Neuronal stem cell (in vitro differentiated cells): ENCODE results near the gene MAP1S.

ENCODE experiments used
- DNase-seq: peaks from one replicate; pipeline ENCODE4 v3.0.0-alpha.2; 2013; ENCODE audit warnings: low spot score
- H2AFZ ChIP-seq: one replicate; pipeline ENCODE4 v1.6.1; 2013; ENCODE audit warnings: mild to moderate bottlenecking, low read length, inconsistent platforms
- H2AK5ac ChIP-seq: 2 replicates; pipeline ENCODE4 v1.6.1; 2013; ENCODE audit warnings: low read depth, mild to moderate bottlenecking, inconsistent platforms, low read length, moderate library complexity, mixed read lengths
- H2BK120ac ChIP-seq: 2 replicates; pipeline ENCODE4 v1.6.1; 2013; ENCODE audit warnings: low read depth, mild to moderate bottlenecking, inconsistent platforms, low read length, moderate library complexity, mixed read lengths
- H2BK12ac ChIP-seq: one replicate; pipeline ENCODE4 v1.6.1; 2013; ENCODE audit warnings: low read length, inconsistent platforms
- H2BK15ac ChIP-seq: 2 replicates; pipeline ENCODE4 v1.6.1; 2013; ENCODE audit warnings: mild to moderate bottlenecking, low read length, inconsistent platforms, mixed read lengths
- H2BK5ac ChIP-seq: one replicate; pipeline ENCODE4 v1.6.1; 2013; ENCODE audit warnings: inconsistent platforms, mild to moderate bottlenecking, low read length, moderate library complexity
- H3K14ac ChIP-seq: one replicate; pipeline ENCODE4 v1.6.1; 2013; ENCODE audit warnings: low read length, inconsistent platforms
- H3K18ac ChIP-seq: 2 replicates; pipeline ENCODE4 v1.6.1; 2013; ENCODE audit warnings: low read length, inconsistent platforms
- H3K23ac ChIP-seq: 2 replicates; pipeline ENCODE4 v1.6.1; 2013; ENCODE audit warnings: low read depth, mild to moderate bottlenecking, mixed read lengths, low read length, inconsistent platforms; ENCODE audit not compliant: poor library complexity
- H3K27ac ChIP-seq: replicated peaks from 3 replicates; pipeline ENCODE4 v1.5.1; 2013; ENCODE audit warnings: low read length, inconsistent platforms
- H3K27me3 ChIP-seq, 3 experiments: 2 replicates each; pipeline ENCODE4 v1.6.1; 2013; ENCODE audit warnings: low read length in 3 of 3, mild to moderate bottlenecking in 2 of 3, inconsistent platforms in 1 of 3, low read depth in 1 of 3, mixed read lengths in 1 of 3, moderate library complexity in 1 of 3; ENCODE audit not compliant: control insufficient read depth in 3 of 3, insufficient read depth in 3 of 3
- H3K36me3 ChIP-seq, 2 donors: replicated peaks in 1 of 2; 2 replicates each; pipeline ENCODE4 v1.6.1; 2013; ENCODE audit warnings: low read length in 2 of 2; ENCODE audit not compliant: control insufficient read depth in 2 of 2, insufficient read depth in 2 of 2
- H3K4ac ChIP-seq: 2 replicates; pipeline ENCODE4 v1.6.1; 2013; ENCODE audit warnings: inconsistent platforms, mild to moderate bottlenecking, low read length, moderate library complexity
- H3K4me1 ChIP-seq, 2 donors: 1 replicate in 1 of 2; 2 replicates in 1 of 2; pipeline ENCODE4 v1.6.1; 2013; ENCODE audit warnings: low read length in 2 of 2, low read depth in 1 of 2; ENCODE audit not compliant: control insufficient read depth in 2 of 2, insufficient read depth in 1 of 2
- H3K4me2 ChIP-seq: one replicate; pipeline ENCODE4 v1.6.1; 2013; ENCODE audit warnings: mild to moderate bottlenecking, low read length, inconsistent platforms; ENCODE audit not compliant: insufficient read depth, poor library complexity, severe bottlenecking
- H3K4me3 ChIP-seq, 2 donors: 2 replicates each; pipeline ENCODE4 v1.5.1; 2013; ENCODE audit warnings: low read length in 2 of 2, mild to moderate bottlenecking in 2 of 2, inconsistent platforms in 1 of 2, moderate library complexity in 1 of 2
- H3K79me1 ChIP-seq: one replicate; pipeline ENCODE4 v1.6.1; 2013; ENCODE audit warnings: low read depth, mild to moderate bottlenecking, inconsistent platforms, low read length, moderate library complexity
- H3K9ac ChIP-seq: one replicate; pipeline ENCODE4 v1.6.1; 2013; ENCODE audit warnings: mild to moderate bottlenecking, low read depth, low read length, inconsistent platforms; ENCODE audit not compliant: poor library complexity
- H3K9me3 ChIP-seq, 2 donors: replicated peaks in 1 of 2; 2 replicates each; pipeline versions ENCODE3 to v1.6.1; 2013; ENCODE audit warnings: low read length in 2 of 2, mild to moderate bottlenecking in 2 of 2, inconsistent platforms in 1 of 2, low read depth in 1 of 2, mixed read lengths in 1 of 2, moderate library complexity in 1 of 2; ENCODE audit not compliant: control insufficient read depth in 2 of 2, insufficient read depth in 1 of 2
- H4K8ac ChIP-seq: one replicate; pipeline ENCODE4 v1.6.1; 2013; ENCODE audit warnings: low read depth, mild to moderate bottlenecking, inconsistent platforms, low read length, moderate library complexity
- H4K91ac ChIP-seq: one replicate; pipeline ENCODE4 v1.6.1; 2013; ENCODE audit warnings: low read length, low read depth, mild to moderate bottlenecking, inconsistent platforms; ENCODE audit not compliant: poor library complexity
- WGBS, 2 donors: extraction: QIAGEN DNeasy Blood & Tissue Kit; methylation state at CpG; one replicate each; pipeline ENCODE4 v1.1.7; 2013; ENCODE audit warnings: missing lambda C conversion rate in 2 of 2, mixed read lengths in 1 of 2; ENCODE audit not compliant: insufficient read length in 2 of 2, insufficient replicate concordance in 1 of 2; ENCODE audit errors: extremely low coverage in 2 of 2; 5-methylcytosine and 5-hydroxymethylcytosine counted together

The MAP1S gene

DNA sequence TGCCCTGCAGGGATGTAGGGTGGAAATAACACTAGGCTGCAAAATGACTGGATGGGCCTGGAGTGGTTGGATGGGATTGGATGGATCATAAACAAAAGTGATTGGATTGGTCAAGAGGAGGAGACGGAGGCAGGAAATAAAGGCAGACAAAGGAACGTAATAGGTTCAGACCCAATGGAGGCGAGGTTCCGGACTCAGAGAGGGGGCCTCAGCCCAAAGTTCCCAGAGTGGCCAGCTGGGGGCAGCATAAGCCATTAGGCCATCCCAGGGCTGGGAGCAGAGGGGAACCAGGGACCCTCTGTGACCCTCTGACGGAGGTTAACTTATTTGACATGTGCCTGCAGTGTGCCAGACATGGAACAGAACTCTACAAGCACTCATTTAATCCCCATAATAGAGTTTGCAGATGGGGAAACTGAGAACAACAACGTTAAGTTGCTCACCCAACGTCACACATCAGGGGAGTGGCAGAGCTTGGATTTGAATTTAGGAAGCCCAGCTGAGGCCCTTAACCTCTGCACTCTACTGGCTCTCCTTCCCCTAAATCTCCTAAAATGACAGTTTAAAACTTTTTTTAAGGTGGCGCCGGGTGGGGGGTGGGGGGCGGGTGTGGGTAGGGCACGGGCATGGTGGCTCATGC lies 15.3 kb upstream of the MAP1S start:
- Histone ChIP-seq H2BK12ac (no peak overlapping the region), H3K27ac (no peak overlapping the region), H3K18ac (no peak overlapping the region), H3K9me3 (no peaks in the 10 kb centered on the region), H3K4me1 (peaks cover 0 to 2% of the 10 kb centered on the region in 2 donors), H3K36me3 (no peaks in the 10 kb centered on the region), H3K23ac (no peak overlapping the region), H2AFZ (no peak overlapping the region), H3K4ac (no peak overlapping the region), H3K79me1 (no peaks in the 10 kb centered on the region), H4K91ac (no peak overlapping the region), H4K8ac (no peak overlapping the region), H3K14ac (no peak overlapping the region), H3K4me3 (no peak overlapping the region), H3K4me2 (no peak overlapping the region), H2BK15ac (no peak overlapping the region), H2AK5ac (no peak overlapping the region), H3K9ac (no peak overlapping the region), H2BK120ac (no peak overlapping the region), H2BK5ac (no peak overlapping the region), H3K27me3 (peaks cover 0 to under 1% (median 0%) of the 10 kb centered on the region in 3 experiments)
- WGBS, 2 donors = no CpG with 5 or more reads among the region's 11 CpGs
- no peak for DNase-seq

DNA sequence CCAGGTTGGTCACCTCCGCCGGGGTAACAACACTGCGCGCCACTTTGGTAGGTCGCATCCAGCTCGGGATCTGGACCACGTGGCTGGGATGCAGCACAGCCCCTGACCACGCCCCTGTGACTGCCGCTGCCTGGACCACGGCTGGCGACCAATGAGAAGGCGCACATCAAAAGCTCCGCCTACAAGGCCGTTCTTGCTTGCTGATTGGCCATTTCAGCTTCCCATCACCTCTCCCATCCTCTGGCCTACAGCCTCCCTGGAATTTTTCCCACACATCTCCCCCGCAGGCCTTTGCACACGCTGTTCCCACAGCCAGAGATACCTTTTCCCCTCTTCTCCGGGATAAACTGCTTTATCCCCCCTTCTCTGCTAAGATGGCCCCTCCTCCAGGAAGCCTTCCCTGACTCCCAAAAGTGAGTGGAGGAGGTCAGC lies 12.5 kb upstream of the MAP1S start:
- Histone ChIP-seq H2AK5ac (no peak overlapping the region), H4K91ac (no peak overlapping the region), H3K79me1 (no peaks in the 10 kb centered on the region), H3K4me2 (peak overlapping the region; percentile 40), H3K9me3 (no peaks in the 10 kb centered on the region), H3K27me3 (no peaks in the 10 kb centered on the region), H3K9ac (no peak overlapping the region), H2BK5ac (no peak overlapping the region), H3K23ac (peak overlapping the region; percentile 55), H2BK12ac (no peak overlapping the region), H3K18ac (peak overlapping the region; percentile 57), H2BK15ac (peak overlapping the region; percentile 37), H2BK120ac (no peak overlapping the region), H3K27ac (no peak overlapping the region), H3K14ac (no peak overlapping the region), H2AFZ (no peak overlapping the region), H3K4ac (no peak overlapping the region), H4K8ac (no peak overlapping the region), H3K4me3 (no peak overlapping the region), H3K4me1 (peaks cover 0 to 2% of the 10 kb centered on the region in 2 donors), H3K36me3 (no peaks in the 10 kb centered on the region)
- no peak for DNase-seq
- no CpG with 5 or more reads among the region's 17 CpGs for WGBS, 2 donors

DNA sequence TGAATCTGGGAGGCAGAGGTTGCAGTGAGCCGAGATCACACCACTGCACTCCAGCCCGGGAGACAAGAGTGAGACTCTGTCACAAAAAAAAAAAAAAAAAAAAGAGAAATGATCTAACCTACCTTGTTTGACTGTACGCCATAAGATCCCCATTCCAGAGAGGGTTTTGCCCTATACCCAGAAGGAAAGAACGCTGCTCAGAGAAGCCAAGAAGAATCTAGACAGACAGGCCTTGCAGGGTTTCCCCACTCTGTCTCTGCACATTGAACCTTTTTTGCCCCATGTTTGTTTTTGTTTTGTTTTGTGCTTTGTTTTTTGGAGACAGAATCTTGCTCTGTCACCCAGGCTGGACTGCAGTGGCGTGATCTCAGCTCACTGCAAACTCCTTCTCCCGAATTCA lies 7.4 kb upstream of the MAP1S start:
- H2BK12ac ChIP-seq = no peak overlapping the region
- no CpG with 5 or more reads among the region's 6 CpGs for WGBS, 2 donors
- no peak overlapping the region for H4K8ac ChIP-seq
- no peak overlapping the region for H4K91ac ChIP-seq
- no peaks in the 10 kb centered on the region for H3K27me3 ChIP-seq
- no peaks in the 10 kb centered on the region for H3K4me1 ChIP-seq
- H3K9me3 ChIP-seq = no peaks in the 10 kb centered on the region
- no peak overlapping the region for H3K4ac ChIP-seq
- no peak overlapping the region for H2AK5ac ChIP-seq
- H3K27ac ChIP-seq = no peak overlapping the region
- H2BK5ac ChIP-seq = no peak overlapping the region
- H3K9ac ChIP-seq = no peak overlapping the region
- H3K79me1 ChIP-seq = no peaks in the 10 kb centered on the region
- H3K4me2 ChIP-seq = no peak overlapping the region
- no peak for DNase-seq
- H3K18ac ChIP-seq = no peak overlapping the region
- no peak overlapping the region for H3K14ac ChIP-seq
- no peak overlapping the region for H2AFZ ChIP-seq
- H2BK120ac ChIP-seq = no peak overlapping the region
- no peaks in the 10 kb centered on the region for H3K36me3 ChIP-seq
- no peak overlapping the region for H3K4me3 ChIP-seq
- H3K23ac ChIP-seq = no peak overlapping the region
- no peak overlapping the region for H2BK15ac ChIP-seq

DNA sequence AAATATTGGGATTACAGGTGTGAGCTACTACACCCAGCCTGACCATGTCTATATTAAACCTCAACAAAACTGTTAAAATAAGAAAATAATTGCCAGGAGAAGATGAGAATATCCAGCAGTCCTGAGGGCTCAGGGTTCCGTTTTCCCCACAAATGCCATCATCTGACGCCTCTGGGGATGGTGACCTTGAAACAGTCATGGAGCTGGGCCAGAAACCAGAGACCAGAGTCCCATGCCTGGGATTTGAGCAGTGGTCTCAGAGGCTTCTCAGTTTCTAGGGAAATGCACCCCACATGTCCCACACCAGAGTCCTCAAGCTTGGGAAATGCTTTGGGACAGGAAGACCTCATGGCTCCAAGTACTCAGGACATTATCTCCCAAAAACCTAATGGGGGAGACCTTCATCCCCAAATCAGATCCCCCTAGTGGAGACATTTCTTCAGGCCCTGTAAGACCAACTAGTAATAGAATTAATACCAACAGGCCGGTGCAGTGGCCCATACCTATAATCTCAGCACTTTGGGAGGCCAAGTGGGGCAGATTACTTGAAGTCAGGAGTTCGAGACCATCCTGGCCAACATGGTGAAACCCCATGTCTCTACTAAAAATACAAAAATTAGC lies 2.9 kb upstream of the MAP1S start:
- H3K4ac ChIP-seq = no peak overlapping the region
- H3K4me1 ChIP-seq = peaks cover 13 to 14% of the 10 kb centered on the region in 2 donors
- DNase-seq = no peak
- peaks cover 18% of the 10 kb centered on the region for H3K79me1 ChIP-seq
- H3K9me3 ChIP-seq = no peaks in the 10 kb centered on the region
- no peak overlapping the region for H4K8ac ChIP-seq
- no peak overlapping the region for H2BK15ac ChIP-seq
- H2BK5ac ChIP-seq = no peak overlapping the region
- H2BK120ac ChIP-seq = no peak overlapping the region
- H3K4me3 ChIP-seq = no peak overlapping the region
- H3K14ac ChIP-seq = no peak overlapping the region
- no peak overlapping the region for H2AFZ ChIP-seq
- no peak overlapping the region for H3K18ac ChIP-seq
- no peak overlapping the region for H4K91ac ChIP-seq
- H2AK5ac ChIP-seq = no peak overlapping the region
- no peak overlapping the region for H3K27ac ChIP-seq
- no peak overlapping the region for H3K4me2 ChIP-seq
- H3K23ac ChIP-seq = no peak overlapping the region
- H3K9ac ChIP-seq = no peak overlapping the region
- peaks cover 0 to 8% of the 10 kb centered on the region in 2 donors for H3K36me3 ChIP-seq
- WGBS, 2 donors = no CpG with 5 or more reads among the region's 4 CpGs
- H3K27me3 ChIP-seq = peaks cover 0 to 2% (median 0%) of the 10 kb centered on the region in 3 experiments
- H2BK12ac ChIP-seq = no peak overlapping the region
